Astrocyte (in vitro differentiated cells and primary cell): ENCODE data around the gene BCKDHB.

Experiments
- CTCF ChIP-seq: IDR thresholded peaks from 2 replicates; pipeline ENCODE4 v1.5.1; 2011; ENCODE audit warnings: low read depth, mild to moderate bottlenecking, inconsistent platforms, low read length, moderate library complexity; ENCODE audit not compliant: insufficient read depth
- EZH2 ChIP-seq: IDR thresholded peaks from 2 replicates; pipeline ENCODE4 v1.6.1; 2012; ENCODE audit warnings: mild to moderate bottlenecking, low read length, inconsistent platforms; ENCODE audit not compliant: insufficient read depth

- TF ChIP-seq EZH2, result no peak
- no peak for TF ChIP-seq CTCF
Observed at GRCh38 chr6:80095600-80095999, 10.9 kb upstream of the BCKDHB start.
